ENCODE measurements around the gene RNF113A.

RNF113A gene

DNA sequence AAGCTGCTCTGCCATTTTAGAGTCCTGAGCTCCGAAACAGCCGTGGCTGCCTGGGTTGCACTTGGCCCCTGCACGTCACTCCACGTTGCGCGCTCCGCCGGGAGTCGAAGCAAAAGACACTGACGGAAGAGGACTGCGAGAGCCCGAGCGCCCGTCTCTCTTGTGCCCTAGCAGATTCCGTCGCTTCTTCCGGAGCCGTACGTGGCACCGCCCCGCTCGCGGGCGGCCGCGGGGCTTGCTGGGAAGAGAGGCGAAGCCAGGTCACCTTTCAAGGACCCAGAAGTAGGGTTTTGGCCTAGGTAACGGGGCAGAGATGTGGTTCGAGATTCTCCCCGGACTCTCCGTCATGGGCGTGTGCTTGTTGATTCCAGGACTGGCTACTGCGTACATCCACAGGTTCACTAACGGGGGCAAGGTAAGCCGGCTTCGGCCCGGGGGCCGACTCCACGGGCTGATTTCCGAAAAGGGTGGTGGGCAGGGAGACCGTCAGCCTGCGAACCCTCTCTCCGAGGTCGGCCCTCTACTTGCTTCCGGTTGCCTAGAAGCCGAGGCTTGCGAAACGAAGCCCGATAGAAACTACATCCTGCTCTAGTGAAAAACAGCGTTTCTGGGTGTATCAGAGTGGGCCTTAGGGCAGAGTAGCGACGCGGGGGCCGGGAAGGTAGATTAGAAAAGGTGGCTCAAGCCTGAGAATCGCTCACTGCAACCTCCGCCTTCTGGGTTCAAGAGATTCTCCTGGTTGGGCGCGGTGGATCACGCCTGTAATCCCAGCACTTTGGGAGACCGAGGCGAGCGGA, at the start of gene RNF113A, which contains the start of gene NDUFA1:
TSS of gene RNF113A (minus strand) at position 135 of the 797 bp plus-strand sequence. CDS start at position 15, 120 bp downstream.
TSS of gene NDUFA1 (plus strand) at position 234 of the 797 bp plus-strand sequence. CDS start at position 314, 80 bp downstream.
- peak within 1 kb of the TSS; percentile 93 for H3K4me3 ChIP-seq (ENCODE audit: low read length)
- TF ChIP-seq, protein P1, sequence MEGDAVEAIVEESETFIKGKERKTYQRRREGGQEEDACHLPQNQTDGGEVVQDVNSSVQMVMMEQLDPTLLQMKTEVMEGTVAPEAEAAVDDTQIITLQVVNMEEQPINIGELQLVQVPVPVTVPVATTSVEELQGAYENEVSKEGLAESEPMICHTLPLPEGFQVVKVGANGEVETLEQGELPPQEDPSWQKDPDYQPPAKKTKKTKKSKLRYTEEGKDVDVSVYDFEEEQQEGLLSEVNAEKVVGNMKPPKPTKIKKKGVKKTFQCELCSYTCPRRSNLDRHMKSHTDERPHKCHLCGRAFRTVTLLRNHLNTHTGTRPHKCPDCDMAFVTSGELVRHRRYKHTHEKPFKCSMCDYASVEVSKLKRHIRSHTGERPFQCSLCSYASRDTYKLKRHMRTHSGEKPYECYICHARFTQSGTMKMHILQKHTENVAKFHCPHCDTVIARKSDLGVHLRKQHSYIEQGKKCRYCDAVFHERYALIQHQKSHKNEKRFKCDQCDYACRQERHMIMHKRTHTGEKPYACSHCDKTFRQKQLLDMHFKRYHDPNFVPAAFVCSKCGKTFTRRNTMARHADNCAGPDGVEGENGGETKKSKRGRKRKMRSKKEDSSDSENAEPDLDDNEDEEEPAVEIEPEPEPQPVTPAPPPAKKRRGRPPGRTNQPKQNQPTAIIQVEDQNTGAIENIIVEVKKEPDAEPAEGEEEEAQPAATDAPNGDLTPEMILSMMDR (IDR thresholded peaks at IDR 0.05; ENCODE audit: low read depth, low read length, poor library complexity, severe bottlenecking): no peak
- TF ChIP-seq EZH2phosphoT487 (IDR thresholded peaks at IDR 0.05; ENCODE audit: borderline replicate concordance, low read length): no peak
- no peaks in the 10 kb centered on the region for H3K27me3 ChIP-seq (ENCODE audit: control insufficient read depth, low read length)
- no peaks in the 10 kb centered on the region for H3K9me2 ChIP-seq (replicated peaks; ENCODE audit: control insufficient read depth, low read length)
- H3K36me3 ChIP-seq (ENCODE audit: control insufficient read depth, low read length): peaks cover 31% of the 10 kb centered on the region
- peak within 1 kb of the TSS; percentile 83 for H3K4me2 ChIP-seq (ENCODE audit: low read length)
- H3K27ac ChIP-seq (ENCODE audit: low read depth, low read length): peak within 1 kb of the TSS; percentile 88
- H4K20me1 ChIP-seq (ENCODE audit: control insufficient read depth, insufficient read depth, low read depth, low read length): no peaks in the 10 kb centered on the region
- no peaks in the 10 kb centered on the region for H3K9me3 ChIP-seq (ENCODE audit: control insufficient read depth, insufficient read depth, low read length)
- H3K79me2 ChIP-seq (ENCODE audit: control insufficient read depth, low read length): peaks cover 72% of the 10 kb centered on the region
- peaks cover 9% of the 10 kb centered on the region for H3K4me1 ChIP-seq (ENCODE audit: control insufficient read depth, low read length)
- no peaks in the 10 kb centered on the region; the same call in 1 of the 2 replicates for H3F3A ChIP-seq (ENCODE audit: control insufficient read depth, insufficient read depth)

DNA sequence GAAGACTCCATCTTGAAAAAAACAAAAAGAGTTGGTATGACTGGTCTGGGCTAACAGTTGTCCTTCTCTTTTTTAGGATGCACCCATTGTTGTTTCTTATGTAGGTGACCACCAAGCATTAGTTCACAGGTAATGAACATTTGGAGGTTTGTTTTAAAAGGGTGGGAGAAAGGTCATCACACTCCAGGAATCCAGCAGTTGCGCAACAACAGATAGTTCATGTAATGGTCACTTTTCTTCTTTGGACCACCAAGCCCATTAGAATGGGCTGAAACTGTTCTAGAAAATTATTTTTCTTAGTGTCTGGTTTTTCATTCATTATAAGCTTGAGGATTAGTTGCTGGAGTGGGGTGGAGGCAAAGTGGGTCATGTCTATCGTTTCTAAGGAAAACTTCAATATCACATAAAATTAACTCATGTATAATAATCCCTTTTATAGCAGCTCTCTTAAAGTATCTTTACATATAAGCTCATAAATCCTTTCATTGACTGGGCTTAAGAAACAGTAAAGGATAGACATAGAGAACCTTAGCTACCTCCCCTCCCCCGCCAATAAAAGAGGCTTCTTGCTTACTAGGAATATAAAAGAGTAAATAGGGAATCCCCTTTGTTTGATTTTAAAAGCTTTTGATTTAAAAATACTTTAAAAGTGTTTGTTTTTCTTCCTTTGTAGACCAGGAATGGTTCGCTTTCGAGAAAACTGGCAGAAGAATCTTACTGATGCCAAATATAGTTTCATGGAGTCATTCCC, 48.5 kb upstream of the RNF113A start:
- Histone ChIP-seq H3K36me3 (ENCODE audit: control insufficient read depth, low read length) (no peaks in the 10 kb centered on the region), H3K9me2 (replicated peaks; ENCODE audit: control insufficient read depth, low read length) (no peaks in the 10 kb centered on the region), H3K9me3 (ENCODE audit: control insufficient read depth, insufficient read depth, low read length) (no peaks in the 10 kb centered on the region), H3K4me1 (ENCODE audit: control insufficient read depth, low read length) (no peaks in the 10 kb centered on the region), H3K27me3 (ENCODE audit: control insufficient read depth, low read length) (no peaks in the 10 kb centered on the region), H3K79me2 (ENCODE audit: control insufficient read depth, low read length) (no peaks in the 10 kb centered on the region), H3K27ac (ENCODE audit: low read depth, low read length) (no peak overlapping the region), H3K4me3 (ENCODE audit: low read length) (no peak overlapping the region), H4K20me1 (ENCODE audit: control insufficient read depth, insufficient read depth, low read depth, low read length) (no peaks in the 10 kb centered on the region), H3K4me2 (ENCODE audit: low read length) (no peak overlapping the region), H3F3A (ENCODE audit: control insufficient read depth, insufficient read depth) (no peaks in the 10 kb centered on the region)
- TF ChIP-seq, protein P1 (IDR thresholded peaks at IDR 0.05; ENCODE audit: low read depth, low read length, poor library complexity, severe bottlenecking): no peak
- no peak for TF ChIP-seq EZH2phosphoT487 (IDR thresholded peaks at IDR 0.05; ENCODE audit: borderline replicate concordance, low read length)

- Histone ChIP-seq H3K27ac (ENCODE audit: low read depth, low read length) (no peak overlapping the region), H3K9me2 (replicated peaks; ENCODE audit: control insufficient read depth, low read length) (no peaks in the 10 kb centered on the region), H3K4me1 (ENCODE audit: control insufficient read depth, low read length) (no peaks in the 10 kb centered on the region)
These were observed 46.3 kb upstream of the RNF113A start for GRCh38 chrX:119917877-119918276.

More at GRCh38 chrX:119917877-119918276, 46.3 kb upstream of the RNF113A start:
- no peak overlapping the region for H3K4me2 ChIP-seq (ENCODE audit: low read length)
- H3K4me3 ChIP-seq (ENCODE audit: low read length): no peak overlapping the region
- no peaks in the 10 kb centered on the region for H4K20me1 ChIP-seq (ENCODE audit: control insufficient read depth, insufficient read depth, low read depth, low read length)
- H3K79me2 ChIP-seq (ENCODE audit: control insufficient read depth, low read length): no peaks in the 10 kb centered on the region
- no peaks in the 10 kb centered on the region for H3K36me3 ChIP-seq (ENCODE audit: control insufficient read depth, low read length)
- TF ChIP-seq, protein P1 (IDR thresholded peaks at IDR 0.05; ENCODE audit: low read depth, low read length, poor library complexity, severe bottlenecking): no peak
- TF ChIP-seq EZH2phosphoT487 (IDR thresholded peaks at IDR 0.05; ENCODE audit: borderline replicate concordance, low read length): no peak
- H3F3A ChIP-seq (ENCODE audit: control insufficient read depth, insufficient read depth): no peaks in the 10 kb centered on the region
- H3K9me3 ChIP-seq (ENCODE audit: control insufficient read depth, insufficient read depth, low read length): no peaks in the 10 kb centered on the region
- no peaks in the 10 kb centered on the region for H3K27me3 ChIP-seq (ENCODE audit: control insufficient read depth, low read length)
